GDM1 (cell line): ENCODE results near the gene BTNL9.
"Not testable (repeated sequence)": the region's sequence is repeated elsewhere in the genome, so short reads cannot be mapped to it uniquely, and the experiment has no call there.

Source experiments
- DNase-seq: peaks from one replicate; lab custom pipeline; 2025; lab: John Stamatoyannopoulos, UW

BTNL9 gene

DNA sequence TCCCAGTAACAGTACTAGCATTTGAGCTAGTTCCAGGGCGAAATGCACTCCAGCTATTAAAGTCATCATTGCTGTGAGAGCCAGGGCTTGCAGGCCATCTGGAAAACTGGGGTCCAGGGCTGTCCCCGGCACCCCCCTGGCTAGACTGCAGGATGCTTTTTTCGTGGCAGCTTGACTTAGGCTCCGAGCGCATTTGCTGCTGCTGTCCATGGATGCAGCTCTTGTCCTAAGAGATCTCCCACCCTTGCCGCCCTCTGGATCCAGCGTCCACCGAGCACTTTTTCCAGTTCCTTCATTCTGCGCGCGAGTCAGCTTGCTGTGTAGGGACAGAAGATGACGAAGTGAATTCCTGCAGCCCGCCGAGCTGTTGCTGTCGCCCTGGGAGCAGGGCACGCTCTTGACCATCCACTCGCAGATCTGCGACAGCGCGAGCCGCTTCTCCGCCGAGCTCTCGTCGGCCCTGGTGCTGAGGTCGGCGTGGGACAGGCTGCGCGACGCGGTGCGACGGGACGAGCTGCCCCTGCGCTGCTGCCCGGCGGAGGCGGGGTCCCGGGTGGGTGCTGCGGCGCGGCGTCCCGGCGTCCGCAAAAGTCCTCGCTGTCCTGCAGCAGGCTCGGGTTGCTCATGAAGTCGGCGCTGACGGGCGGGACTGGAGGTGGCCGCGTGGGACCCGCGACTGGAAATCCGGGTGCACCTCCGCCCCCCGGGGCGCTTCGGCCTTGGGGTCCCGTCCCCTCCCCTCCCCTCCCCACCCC, 60.2 kb downstream of the BTNL9 start:
- no peak for DNase-seq

DNA sequence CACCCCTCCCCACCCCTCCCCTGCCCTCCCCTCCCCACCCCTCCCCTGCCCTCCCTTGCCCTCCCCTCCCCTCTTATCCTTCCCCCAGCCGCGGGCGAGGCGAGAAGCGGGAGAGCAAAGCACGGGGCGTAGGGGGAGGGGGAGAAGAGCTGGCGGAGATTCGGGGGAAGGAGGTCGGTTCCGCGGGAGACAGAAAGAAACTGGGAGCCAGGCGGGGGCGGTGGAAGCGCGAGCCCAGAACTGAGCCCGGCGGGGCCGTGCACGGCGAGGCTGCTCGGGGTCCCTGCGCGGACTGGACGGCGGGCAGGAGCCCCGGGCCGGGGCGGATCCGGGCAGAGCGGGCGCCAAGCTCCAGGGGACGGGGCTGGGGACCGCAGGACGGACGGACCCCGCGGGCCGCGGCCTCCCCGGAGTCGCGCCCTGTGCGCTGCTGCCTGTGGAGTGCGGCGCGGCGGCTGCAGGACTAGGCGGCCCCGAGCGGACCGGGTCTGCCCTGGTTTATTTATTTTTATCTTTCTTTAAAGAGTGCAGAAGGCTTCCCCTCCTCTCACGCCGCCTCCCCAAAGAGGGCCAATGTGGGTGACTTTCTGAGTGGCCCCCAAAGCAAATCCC, 61.1 kb downstream of the BTNL9 start:
- not testable (repeated sequence) for DNase-seq

DNA sequence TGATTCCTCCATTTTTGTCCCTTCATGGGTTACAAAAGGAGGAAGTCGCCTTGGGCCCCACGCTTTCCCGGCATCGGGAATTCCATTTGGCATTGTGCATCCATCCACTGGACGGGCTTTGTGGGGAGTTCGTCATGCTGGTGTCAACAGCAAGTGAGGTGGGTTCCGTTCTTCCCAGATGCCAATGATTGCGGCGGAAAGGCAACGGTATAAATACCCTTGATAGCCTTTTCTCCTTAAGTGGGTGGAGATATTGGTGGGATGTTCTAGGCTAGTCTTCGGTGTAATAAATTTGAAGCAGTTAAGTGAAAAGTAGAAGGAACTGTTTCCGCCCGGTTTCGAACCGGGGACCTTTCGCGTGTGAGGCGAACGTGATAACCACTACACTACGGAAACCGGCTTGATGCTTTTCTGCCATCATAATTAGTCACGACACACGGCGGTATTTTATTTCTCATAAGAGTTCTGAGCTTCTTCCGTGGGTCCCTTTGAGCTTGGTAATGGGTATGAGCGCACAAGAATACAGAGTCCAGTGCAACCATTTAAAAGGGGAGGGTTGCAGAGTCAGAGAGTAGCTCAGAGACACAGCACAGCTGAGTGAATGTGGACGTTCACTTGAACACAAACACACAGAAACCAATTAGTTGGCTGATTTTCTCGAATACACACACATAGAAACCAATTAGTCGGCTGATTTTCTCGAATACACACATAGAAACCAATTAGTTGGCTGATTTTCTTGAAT, 62.0 kb downstream of the BTNL9 start:
- DNase-seq, result not testable (repeated sequence)

DNA sequence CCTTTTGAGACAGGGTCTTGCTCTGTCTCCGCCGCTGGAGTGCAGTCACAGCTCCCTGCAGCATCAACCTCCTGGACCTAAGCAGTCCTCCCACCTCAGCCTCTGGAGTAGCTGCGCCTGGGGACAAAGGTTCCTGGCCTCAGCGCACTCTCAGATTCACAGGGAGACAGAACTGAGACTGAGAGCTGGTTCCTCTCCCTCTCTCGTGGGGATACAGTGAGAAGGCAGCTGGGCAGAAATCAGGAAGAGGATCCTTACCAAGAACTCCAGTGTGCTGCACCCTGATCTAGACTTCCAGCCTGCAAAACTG, 64.1 kb downstream of the BTNL9 start:
- DNase-seq, result not testable (repeated sequence)

DNA sequence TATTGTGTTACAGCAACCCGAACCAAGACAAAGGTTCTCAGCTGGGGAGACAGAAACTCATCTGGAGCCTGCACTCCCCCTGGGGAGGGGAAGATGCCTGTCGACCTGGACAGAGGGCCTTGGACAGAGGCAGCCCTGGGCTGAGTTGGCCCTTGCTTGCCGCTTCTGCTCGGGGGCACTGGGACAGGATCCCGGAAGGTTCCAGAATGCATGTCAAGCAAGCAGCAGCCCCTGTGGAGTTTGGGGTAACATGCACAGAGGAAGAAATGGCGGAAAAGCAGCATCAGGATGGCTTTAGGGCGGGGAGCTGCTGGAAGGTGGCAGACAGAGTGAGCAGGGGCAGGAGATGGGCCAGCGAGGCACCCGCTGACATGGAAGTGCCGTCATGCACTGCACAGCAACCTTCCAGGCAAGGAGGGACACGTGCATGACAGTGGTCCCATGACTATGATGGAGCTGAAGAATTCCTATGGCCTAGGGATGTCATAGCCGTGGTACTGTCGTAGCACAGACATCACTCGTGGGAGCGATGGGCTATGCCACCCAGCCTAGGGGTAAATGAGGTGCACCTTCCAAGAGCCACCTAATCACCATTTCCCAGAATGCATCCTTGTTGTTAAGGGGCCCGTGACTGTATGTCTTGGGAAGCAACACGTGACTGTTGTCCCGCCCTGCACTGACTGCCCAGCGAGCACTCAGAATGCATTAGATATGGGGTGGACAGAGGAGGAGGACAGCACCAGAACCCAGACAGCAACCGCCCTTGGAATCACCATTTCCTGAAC, 64.7 kb downstream of the BTNL9 start:
- not testable (repeated sequence) for DNase-seq

- no peak for DNase-seq
Observed at GRCh38 chr5:181105391-181106025, 65.4 kb downstream of the BTNL9 start.

GRCh38 chr5:181107699-181108098, 67.6 kb downstream of the BTNL9 start:
- DNase-seq, result no peak

DNA sequence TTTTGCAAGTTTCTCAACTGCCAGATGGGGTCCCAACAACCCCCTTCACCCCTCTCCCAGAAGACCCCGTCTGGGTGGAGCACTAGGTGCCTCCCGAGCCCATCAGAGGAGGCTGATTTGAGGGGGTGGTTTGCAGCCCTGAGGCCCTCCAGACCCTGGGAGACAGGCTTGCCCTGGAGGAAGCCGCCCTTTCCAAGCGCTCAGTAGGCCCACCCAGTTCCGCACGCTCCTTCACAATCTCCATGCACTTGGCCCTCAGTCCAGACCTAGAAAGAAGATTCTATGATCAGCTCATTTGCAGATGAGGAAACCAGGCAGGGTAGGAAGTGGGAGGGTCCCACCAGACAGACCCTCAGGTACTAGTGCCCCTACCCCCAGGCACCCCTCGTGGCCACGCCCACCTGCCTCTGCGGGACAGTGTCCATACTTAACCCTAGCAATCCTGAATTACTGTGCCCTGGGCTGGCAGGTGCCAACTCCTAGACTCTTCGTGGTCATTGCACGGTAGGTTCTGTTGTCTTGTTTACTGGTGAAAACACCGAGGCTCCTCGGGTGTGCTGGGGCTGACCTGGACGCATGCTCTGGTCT, 68.6 kb downstream of the BTNL9 start:
- no peak for DNase-seq

DNA sequence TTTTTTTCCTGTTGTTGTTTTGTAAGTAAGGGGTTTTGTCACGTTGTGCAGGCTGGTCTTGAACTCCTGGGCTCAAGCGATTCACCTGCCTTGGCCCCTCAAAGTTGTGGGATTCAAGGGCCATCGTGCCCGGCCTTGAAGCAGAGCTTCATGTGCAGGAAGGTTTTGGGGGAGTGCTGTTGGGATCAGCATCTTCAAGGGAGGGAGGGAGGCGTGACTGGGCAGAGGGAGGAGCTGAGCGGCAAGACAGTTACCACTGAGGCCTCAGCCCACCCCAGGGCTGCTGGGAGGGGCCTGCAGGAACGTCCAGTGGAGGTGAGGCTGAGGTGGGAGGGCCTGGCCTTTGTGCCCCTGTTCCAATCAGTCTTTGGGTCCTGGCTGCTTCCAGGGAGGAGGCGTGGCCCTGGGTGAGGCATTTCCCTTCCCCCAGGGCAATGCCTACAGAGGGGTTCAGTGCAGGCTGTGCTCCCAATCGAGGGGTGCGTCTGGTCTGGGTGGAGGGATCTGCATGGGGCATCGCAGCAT, 69.5 kb downstream of the BTNL9 start:
- no peak for DNase-seq

- no peak for DNase-seq
Observed at GRCh38 chr5:181111010-181111409, 70.9 kb downstream of the BTNL9 start.
